Heart left ventricle (tissue), 13 donors: ENCODE data around the gene SPC24.

Experiments used
- POLR2A ChIP-seq, 2 donors: fragments of 450-650 bp; IDR thresholded peaks; one replicate each; pipeline ENCODE4 v1.6.1; 2017; ENCODE audit warnings: antibody characterized with exemption in 2 of 2, mild to moderate bottlenecking in 2 of 2, moderate library complexity in 2 of 2
- TF ChIP-seq, protein P1 (sequence below), 12 donors: fragments of 200-600 bp; sonication (generic) in 4 of 12; IDR thresholded peaks; one replicate each; pipeline versions ENCODE4 v1.5.0 to v1.8.0; 2018 to 2022; ENCODE audit warnings: antibody characterized with exemption in 12 of 12, mild to moderate bottlenecking in 5 of 12
- donor health status: ischemic (EF 13 %, LVEDD 7.1; RV severe dilation, severe dysfunction).
- donor health status: DM: no; HTN: yes; CAD: no.
- donor health status: DM: no; HTN: no; CAD: no.
- donor health status: ischemic (EF 25% LVEDD 6.9; RV normal size, moderate dysfunction).
- donor health status: ischemic (EF 25% LVEDD 5.7; RV mildly dilated, moderate dysfunction).
- donor health status: ischemic (EF 35%, LVEDD 5.7; RV mildly dilated, moderate dysfunction).
- donor health status: nonischemic (EF 11% LVEDD 7.7; RV severe dilation, severe dysfunction).
- donor health status: DM: yes; HTN: yes; CAD: no.
- donor health status: PGD.
- donor health status: ischemic (EF 29% LVEDD 5.4; RV normal size, mild dysfunction).
- donor health status: nonischemic (EF 23%, LVEDD 6.1; RV moderate dilation, normal function).

DNA sequence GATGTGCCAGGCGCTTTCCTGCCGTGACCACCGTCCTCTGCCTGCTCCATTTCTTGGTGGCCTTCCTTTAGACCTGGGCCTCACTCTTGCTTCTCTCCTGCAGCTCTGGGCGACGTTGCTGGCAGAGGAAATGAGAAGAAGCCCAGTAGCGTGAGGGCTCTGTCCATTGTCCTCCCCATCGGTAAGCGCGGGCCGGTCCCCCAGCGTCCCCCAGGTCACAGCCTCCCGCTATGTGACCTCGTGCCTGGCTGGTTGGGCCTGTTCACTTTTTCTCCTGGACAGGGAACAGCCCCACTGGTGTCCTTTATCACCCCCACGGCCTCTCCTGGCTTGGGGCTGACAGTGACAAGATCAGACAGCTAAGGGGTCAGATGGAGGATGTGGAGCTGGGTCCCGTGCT lies 27.7 kb downstream of the SPC24 start:
- TF ChIP-seq, protein P1, sequence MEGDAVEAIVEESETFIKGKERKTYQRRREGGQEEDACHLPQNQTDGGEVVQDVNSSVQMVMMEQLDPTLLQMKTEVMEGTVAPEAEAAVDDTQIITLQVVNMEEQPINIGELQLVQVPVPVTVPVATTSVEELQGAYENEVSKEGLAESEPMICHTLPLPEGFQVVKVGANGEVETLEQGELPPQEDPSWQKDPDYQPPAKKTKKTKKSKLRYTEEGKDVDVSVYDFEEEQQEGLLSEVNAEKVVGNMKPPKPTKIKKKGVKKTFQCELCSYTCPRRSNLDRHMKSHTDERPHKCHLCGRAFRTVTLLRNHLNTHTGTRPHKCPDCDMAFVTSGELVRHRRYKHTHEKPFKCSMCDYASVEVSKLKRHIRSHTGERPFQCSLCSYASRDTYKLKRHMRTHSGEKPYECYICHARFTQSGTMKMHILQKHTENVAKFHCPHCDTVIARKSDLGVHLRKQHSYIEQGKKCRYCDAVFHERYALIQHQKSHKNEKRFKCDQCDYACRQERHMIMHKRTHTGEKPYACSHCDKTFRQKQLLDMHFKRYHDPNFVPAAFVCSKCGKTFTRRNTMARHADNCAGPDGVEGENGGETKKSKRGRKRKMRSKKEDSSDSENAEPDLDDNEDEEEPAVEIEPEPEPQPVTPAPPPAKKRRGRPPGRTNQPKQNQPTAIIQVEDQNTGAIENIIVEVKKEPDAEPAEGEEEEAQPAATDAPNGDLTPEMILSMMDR (IDR thresholded peaks at IDR 0.05) = no peak
- TF ChIP-seq POLR2A (IDR thresholded peaks at IDR 0.05) = no peak
